NCI-H345 (cell line): ENCODE measurements around the gene GDPGP1.
A peak's percentile ranks its signal among the peaks of the same experiment; 100 is the strongest.

Experiments
- DNase-seq: peaks from one replicate; lab custom pipeline; 2025; lab: John Stamatoyannopoulos, UW

GDPGP1 gene

GRCh38 chr15:90203922-90204321 lies 30.1 kb upstream of the GDPGP1 start:
- DNase-seq, result peak; percentile 50

GRCh38 chr15:90205050-90205848 lies 28.8 kb upstream of the GDPGP1 start:
- peak; percentile 29 for DNase-seq

GRCh38 chr15:90205886-90206285 lies 28.1 kb upstream of the GDPGP1 start:
- DNase-seq, result no peak

- no peak for DNase-seq
These were observed 26.8 kb upstream of the GDPGP1 start for GRCh38 chr15:90207252-90207651.

- no peak for DNase-seq
These were observed 25.7 kb upstream of the GDPGP1 start for GRCh38 chr15:90208356-90208755.

- DNase-seq, result no peak
These were observed 24.4 kb upstream of the GDPGP1 start for GRCh38 chr15:90209591-90209990.

- DNase-seq, result no peak
These were observed 23.4 kb upstream of the GDPGP1 start for GRCh38 chr15:90210593-90210992.

- DNase-seq, result no peak
These were observed 23.0 kb upstream of the GDPGP1 start for GRCh38 chr15:90211009-90211408.

GRCh38 chr15:90211440-90212143 lies 22.4 kb upstream of the GDPGP1 start:
- no peak for DNase-seq

GRCh38 chr15:90212221-90213098 lies 21.5 kb upstream of the GDPGP1 start:
- no peak for DNase-seq

GRCh38 chr15:90213122-90213817 lies 20.7 kb upstream of the GDPGP1 start:
- DNase-seq, result peak; percentile 19

GRCh38 chr15:90213818-90214204 lies 20.2 kb upstream of the GDPGP1 start:
- no peak for DNase-seq

GRCh38 chr15:90214553-90215196 lies 19.3 kb upstream of the GDPGP1 start:
- no peak for DNase-seq

GRCh38 chr15:90217671-90218394 lies 16.2 kb upstream of the GDPGP1 start:
- no peak for DNase-seq

- DNase-seq, result no peak
These were observed 14.4 kb upstream of the GDPGP1 start for GRCh38 chr15:90219421-90220141.

- DNase-seq, result peak; percentile 22
These were observed 12.6 kb upstream of the GDPGP1 start for GRCh38 chr15:90221246-90221900.

- DNase-seq, result no peak
These were observed 11.5 kb upstream of the GDPGP1 start for GRCh38 chr15:90222547-90222946.

GRCh38 chr15:90223441-90224165 lies 10.4 kb upstream of the GDPGP1 start:
- DNase-seq, result no peak

GRCh38 chr15:90225047-90225446 lies 9.0 kb upstream of the GDPGP1 start:
- no peak for DNase-seq
